Hematopoietic multipotent progenitor cell treated with erythropoietin and hydrocortisone succinate and interleukin-3 and kit ligand, for 17 days (in vitro differentiated cells): ENCODE results near the gene TSPAN9.

Experiments used
- DNase-seq: peaks from one replicate; pipeline ENCODE4 v3.0.0-alpha.2; 2015; ENCODE audit warnings: low spot score

Gene TSPAN9

DNA sequence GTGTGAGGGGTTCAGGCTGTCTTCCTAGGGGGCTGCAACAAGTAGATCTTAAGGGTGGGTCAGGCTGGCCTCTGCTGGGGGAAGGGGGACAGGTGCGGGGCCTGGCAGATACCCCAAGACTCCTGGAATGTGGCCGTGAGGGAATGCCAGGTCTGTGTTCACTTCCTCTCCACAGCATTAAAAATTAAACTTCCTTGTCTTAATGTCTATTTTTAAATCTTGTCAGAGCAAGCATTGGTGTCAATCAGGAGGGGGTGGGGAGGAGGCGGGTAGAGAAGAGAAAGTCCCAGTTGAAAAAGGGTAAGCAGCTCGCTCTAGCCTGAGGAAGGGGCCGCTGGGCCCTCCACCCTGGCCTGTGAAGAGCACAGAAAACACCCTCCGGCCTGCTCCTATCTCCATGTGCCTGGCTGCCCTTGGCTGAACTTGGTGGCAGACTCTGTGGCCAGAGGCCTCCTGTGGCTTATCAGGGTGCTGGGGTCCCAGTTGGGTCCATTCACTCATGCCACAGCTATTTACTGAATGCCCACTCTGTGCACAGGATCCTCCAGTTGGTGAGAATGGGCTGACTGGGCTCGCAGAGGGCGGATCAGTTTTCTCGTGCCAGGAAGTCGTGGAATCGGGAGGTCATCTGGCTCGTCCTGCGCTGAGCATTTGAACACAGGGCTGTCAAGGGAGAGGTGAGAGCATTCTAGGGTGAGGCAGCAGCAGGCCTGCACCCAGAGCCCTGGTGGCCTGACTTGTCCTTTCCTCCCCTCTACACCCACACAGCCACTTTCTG lies 128.8 kb downstream of the TSPAN9 start:
- DNase-seq, result no peak

DNA sequence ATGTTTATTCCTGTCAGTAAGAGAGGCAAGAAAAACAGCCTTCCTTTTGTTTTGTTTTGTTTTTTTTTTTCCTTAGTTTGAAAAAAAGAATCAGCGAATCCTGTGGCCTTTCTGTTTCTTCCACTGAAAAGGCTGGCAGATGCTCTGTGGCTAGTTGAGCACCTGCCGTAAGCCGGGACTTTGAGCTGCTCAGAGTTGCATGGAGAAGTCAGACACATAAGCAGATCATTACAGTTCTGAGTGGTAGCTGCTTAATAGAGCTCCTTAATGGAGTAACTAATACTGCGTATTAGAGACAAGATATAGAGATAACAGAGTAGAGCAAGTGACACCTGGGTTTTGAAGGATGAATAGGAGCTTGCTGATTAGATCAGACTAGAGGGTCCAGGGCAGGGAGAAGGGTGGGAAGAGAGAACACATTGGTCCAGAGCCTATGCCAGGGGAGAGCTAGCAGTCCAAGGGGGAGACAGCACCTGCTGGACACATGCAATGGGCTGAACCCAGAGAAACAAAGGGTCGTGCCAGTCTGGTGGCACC lies 129.4 kb downstream of the TSPAN9 start:
- DNase-seq, result no peak

GRCh38 chr12:3207175-3207574 lies 130.0 kb downstream of the TSPAN9 start:
- no peak for DNase-seq

DNA sequence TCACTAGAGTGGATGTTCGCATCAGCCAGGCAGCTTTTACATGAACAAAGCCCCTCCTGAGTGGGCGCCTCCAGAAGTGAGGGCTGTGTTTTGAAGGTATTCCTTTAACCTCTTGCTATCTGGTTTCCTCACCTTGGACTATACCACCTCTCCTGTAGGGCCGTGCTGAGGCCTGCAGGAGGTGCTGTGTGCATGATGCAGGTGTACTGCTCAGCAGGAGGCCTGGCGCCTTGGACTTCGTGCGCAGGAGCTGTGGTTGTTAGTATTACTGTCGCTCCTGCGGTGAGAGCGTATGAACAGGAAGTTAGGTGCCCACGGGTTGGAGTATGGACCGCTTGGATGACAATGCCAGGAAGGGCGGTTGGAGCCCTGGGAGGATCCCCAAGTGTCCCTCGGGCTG lies 130.7 kb downstream of the TSPAN9 start:
- DNase-seq, result no peak

DNA sequence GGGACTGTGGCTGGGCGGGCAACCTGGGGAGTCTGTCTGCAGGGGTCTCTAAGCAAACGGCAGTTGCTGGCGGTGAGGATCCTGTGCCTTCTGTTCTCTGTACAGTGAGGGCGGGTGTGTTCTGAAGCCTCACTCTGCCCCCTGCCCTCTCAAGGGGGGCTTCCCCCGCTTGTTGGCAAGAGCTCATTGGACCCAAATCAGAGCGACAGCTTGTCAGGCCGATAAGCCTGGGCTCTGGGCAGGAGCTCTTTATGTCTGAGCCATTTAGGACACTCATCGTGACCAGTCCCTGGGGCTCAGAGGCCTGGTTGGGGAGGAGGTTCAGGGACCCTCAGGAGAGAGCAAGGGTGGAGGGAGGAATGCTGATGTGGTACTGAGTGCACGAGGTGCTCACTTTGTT lies 136.0 kb downstream of the TSPAN9 start:
- no peak for DNase-seq

- DNase-seq, result no peak
Measured at GRCh38 chr12:3213768-3214167, 136.6 kb downstream of the TSPAN9 start.

GRCh38 chr12:3214526-3215365 lies 137.6 kb downstream of the TSPAN9 start:
- DNase-seq, result no peak

- no peak for DNase-seq
Measured at GRCh38 chr12:3215410-3215975, 138.3 kb downstream of the TSPAN9 start.

DNA sequence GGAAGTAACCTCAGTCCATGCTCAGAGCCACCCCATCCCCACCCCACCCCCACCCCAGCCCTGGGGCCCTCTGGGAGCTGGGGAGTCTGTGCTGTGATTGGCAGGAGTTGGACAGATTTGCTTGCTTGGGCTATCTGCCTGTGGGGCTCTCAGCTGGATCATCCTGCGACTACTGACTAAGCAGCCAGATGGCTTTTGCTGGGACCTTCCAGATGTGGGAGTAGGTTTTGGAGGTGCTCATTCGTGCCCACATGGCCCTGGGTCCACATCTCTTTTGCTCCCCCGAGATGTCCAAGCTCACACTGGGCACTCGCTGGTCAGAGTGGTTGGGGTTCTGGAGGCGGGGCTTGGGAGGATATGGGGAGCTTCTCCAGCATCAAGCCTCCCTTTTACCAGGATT lies 138.9 kb downstream of the TSPAN9 start:
- DNase-seq, result no peak

GRCh38 chr12:3216726-3217682 lies 139.8 kb downstream of the TSPAN9 start:
- DNase-seq, result no peak

DNA sequence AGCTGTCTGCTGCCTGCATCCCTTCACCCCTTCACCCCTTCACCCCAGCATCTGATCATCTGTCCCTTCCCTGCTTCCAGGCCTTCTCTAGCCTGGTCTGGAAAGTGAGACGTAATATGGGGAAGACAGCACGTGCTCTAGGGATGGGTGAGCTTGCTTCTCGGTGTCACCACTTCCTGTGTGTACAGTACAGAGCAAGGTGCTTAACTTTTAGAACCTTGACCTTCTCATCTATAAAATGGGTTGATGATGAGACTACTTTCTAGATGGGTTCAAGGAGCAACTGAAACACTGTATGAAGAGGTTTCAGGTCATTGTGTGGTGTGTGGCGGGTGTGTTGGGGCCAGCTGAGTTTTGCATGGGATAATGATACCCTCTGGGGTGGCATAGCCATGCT lies 140.5 kb downstream of the TSPAN9 start:
- no peak for DNase-seq

- no peak for DNase-seq
Measured at GRCh38 chr12:3218228-3219171, 141.3 kb downstream of the TSPAN9 start.

GRCh38 chr12:3219233-3219632 lies 142.1 kb downstream of the TSPAN9 start:
- no peak for DNase-seq

DNA sequence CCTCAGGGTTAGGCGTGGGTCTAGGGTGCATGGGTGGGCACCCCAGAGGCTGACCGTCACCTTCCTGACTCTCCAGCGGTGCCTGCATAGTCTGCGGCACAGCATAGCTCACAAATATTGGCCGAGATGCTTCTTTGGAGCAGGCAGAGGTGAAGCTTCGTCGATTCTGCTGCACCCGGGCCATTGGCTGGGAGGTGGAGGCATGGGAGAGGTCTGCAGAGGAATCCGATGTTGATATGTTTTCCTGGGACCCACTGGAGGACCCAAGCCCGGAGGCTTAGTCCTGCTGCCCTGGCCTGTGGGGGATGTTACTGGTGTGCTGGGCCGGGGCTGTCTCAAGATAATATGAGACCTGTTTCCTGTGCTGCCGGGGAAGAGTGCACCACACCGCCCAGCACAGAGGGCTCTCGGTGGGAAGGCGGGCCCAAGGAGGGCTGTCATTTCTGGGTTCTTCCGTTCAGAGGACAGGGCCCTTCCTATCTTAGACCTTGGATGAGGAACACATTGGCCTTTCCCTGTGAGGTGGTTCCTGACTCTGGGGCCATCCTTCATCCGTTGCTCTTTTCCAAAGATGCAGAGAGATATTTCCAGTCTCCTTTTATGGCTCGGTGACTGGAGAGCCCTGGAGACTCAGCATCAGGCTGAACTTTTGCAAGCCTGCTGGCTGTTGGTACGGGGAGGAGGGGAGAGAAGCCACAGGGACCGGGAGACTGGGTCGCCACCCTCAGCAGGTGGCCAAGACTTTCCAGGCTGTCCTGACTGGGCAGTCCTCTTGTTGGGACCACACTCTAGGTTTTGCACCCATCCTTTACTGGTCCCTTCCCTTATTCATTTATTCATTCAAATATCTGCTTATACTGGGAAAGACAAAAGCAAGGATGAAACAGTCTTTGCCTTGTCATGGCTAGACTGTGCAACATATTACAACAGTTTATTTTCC lies 143.5 kb downstream of the TSPAN9 start:
- no peak for DNase-seq

DNA sequence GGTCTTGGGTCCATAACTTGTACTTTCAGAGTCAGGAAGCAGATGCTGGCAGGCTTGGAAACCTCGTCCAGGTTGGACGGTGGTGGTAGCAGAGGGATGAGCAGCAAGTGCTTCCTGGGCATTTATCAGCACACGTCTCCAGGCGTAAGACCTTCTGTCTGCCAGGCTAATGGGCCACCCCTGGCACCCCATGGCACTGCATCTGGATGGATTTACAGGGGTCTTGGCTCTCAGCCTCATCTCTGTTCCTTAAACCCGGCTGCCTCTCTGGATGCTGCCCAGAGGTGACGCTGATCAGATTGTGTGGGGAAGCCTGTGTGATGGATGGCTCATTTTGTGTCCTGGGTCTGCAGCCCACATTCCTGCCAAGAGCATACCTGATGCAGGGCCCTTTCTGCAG lies 145.1 kb downstream of the TSPAN9 start:
- DNase-seq, result no peak

DNA sequence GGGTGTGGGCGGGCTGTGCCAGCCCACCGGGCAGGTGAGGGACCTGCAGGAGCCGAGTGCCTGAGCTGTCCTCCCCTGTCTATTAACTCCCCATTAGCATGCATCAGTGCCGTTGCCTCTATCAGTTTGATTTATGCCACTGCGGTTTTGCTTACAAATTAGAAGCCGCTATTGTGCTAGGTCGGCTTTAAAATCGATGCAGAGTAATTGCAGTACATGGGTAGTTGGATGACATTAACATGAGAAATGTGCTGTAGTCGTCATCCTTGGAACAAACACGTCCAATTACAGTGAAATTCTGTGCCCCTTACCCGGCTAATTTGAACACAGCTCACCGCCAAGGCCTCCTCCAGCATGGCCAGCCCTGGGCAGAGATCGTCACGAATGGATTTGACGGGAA lies 145.8 kb downstream of the TSPAN9 start:
- no peak for DNase-seq

DNA sequence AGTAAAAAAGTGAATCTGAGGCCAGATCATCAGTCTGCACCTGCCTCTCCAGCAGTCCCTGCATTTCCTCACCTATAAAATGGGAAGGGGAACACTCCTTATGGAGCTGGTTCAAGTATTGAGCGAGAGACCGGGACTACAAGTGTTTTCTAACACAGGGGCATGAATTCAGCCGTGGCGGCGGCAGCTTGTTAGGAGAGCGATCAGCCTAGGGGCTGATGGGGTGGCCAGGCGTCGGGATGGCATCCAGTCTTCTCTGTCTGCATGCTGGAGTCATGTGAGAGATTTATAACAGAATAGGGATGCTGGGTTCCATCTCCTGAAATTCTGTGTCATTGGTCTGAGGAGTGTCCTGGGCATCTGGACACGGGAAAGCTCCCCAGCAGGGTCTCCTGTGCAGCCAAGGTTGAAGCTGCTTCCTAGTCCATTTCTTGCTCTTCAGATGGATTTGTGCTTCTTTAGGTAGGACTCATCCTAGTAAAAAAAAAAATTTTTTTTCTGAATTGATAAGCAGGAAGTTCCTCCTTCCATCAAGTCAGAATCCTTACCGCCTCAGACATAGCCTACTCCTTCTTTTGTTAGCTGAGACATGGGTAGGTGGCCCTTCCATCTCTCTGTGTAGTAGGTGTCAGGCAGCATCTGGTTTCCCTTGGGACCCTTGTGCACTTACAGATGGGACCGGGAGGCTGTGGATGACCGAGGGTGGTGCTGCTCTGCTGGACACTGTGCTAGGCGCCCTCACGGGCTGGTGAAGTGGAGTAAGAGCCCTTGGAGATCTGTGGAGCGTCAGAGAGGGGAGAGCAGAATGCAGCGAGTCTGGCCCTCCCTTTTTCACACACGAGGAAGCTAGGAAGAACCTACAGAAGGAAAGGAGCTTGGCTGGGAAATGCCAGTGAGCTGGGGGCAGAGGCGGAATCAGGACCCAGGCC lies 146.7 kb downstream of the TSPAN9 start:
- DNase-seq, result no peak

GRCh38 chr12:3224530-3224903 lies 147.3 kb downstream of the TSPAN9 start:
- DNase-seq, result no peak
